ENCODE measurements around the gene NDFIP2.

NDFIP2 gene

GRCh38 chr13:79604752-79605151 is 123.8 kb downstream of the NDFIP2 start:
- no peak for DNase-seq

Measured in hematopoietic multipotent progenitor cell treated with erythropoietin and hydrocortisone succinate and interleukin-3 and kit ligand, for 8 days (in vitro differentiated cells).